HFF-Myc (cell line): ENCODE measurements around the gene LIM2.
"Not testable (repeated sequence)": the region's sequence is repeated elsewhere in the genome, so short reads cannot be mapped to it uniquely, and the experiment has no call there.

ENCODE experiments used
- DNase-seq: peaks from one replicate; pipeline ENCODE4 v3.0.0-alpha.2; 2011; ENCODE audit warnings: low read depth; ENCODE audit errors: extremely low read depth
- H3K4me3 ChIP-seq: replicated peaks from 2 replicates; pipeline ENCODE4 v1.5.1; 2011; ENCODE audit warnings: low read depth, mild to moderate bottlenecking, control low read depth, low read length
- TF ChIP-seq, protein P1 (sequence below): IDR thresholded peaks from 2 replicates; pipeline ENCODE4 v1.5.1; 2012; ENCODE audit warnings: mild to moderate bottlenecking, low read depth, low read length, control low read depth; ENCODE audit errors: missing control alignments

LIM2 gene

DNA sequence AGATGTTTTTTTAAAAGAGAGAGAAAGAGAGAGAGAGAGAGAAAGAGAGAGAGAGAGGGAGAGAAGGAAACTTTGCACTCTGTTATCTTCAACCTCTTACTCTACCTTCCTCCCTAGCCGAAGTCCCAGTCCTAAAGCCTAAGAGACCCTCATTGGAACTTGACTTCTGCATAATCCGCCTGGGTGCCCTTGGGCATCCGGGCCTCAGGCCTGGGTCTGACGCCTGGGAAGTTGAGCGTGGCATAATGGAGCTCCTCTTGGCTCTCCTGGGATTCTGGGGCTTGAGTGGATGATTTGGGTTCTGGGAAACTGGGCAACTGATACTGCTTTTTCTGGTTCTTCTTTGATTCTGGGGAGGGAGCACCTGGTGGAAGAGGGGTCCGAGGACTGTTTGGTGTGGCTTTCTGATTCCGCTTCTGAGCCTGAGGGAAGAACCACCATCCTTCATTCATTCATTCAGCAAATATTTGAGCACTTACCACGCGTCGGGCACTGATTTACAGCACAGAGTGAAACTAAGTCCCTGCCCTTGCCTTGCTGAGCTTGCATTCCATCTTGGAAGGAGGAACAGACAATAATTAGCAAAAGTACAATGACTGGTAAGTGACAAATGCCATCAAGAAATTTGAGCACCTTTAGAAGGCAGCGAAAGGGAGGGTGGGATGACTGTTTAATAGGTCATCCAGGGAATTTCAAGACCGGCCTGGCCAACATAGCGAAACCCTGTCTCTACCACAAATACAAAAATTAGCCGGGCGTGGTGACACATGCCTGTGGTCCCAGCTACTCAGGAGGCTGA, 23.4 kb upstream of the LIM2 start:
- TF ChIP-seq, protein P1, sequence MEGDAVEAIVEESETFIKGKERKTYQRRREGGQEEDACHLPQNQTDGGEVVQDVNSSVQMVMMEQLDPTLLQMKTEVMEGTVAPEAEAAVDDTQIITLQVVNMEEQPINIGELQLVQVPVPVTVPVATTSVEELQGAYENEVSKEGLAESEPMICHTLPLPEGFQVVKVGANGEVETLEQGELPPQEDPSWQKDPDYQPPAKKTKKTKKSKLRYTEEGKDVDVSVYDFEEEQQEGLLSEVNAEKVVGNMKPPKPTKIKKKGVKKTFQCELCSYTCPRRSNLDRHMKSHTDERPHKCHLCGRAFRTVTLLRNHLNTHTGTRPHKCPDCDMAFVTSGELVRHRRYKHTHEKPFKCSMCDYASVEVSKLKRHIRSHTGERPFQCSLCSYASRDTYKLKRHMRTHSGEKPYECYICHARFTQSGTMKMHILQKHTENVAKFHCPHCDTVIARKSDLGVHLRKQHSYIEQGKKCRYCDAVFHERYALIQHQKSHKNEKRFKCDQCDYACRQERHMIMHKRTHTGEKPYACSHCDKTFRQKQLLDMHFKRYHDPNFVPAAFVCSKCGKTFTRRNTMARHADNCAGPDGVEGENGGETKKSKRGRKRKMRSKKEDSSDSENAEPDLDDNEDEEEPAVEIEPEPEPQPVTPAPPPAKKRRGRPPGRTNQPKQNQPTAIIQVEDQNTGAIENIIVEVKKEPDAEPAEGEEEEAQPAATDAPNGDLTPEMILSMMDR = no peak
- no peak for DNase-seq
- H3K4me3 ChIP-seq = no peak overlapping the region

DNA sequence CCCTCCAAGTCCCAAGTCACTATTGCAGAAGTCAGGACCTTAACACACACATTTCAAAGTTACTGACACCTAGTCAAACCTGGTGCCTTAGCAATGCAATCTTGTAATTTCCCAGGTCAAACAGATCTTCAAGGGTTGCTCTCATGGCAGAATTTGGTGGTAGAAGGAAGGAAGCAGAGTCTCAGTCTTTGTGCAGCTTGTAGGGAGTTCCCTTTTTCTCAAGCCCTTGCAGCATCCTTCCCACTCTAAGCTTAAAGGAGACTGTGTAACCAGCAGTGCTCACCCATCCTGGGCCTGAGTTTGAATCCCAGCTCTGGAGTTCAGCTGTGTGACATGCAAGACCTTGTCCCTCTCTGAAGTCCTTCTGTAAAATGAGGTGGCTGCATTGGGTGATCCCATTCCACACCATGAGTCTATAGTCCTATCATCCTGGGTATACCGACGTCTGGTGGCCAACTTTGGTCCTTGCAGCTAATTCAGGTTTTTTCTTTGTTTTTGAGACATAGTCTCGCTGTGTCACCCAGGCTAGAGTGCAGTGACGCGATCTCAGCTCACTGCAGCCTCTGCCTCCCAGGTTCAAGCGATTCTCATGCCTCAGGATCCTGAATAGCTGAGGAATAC, 19.8 kb upstream of the LIM2 start:
- H3K4me3 ChIP-seq = no peak overlapping the region
- TF ChIP-seq, protein P1 = peak; percentile 23
- no peak for DNase-seq

DNA sequence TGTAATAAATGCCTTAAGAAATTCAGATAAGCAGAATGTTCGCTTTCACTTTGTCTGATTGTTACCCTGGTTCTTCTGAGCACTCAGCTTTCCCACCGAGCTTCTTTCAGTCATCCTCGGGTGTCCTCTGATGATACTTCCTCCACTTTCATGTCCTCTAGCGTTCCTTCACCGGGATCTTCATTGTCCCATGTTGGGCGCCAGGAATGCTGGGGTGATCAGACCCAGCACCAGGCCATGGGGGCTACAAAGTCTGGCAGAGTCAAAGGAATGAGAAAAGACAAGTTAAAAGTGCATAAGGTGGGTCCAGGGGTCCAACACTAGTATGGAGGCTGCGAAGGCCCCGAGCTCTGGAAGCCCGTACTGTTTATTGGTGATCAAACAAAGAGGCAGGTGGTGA, 14.3 kb upstream of the LIM2 start:
- no peak for DNase-seq
- H3K4me3 ChIP-seq = no peak overlapping the region
- TF ChIP-seq, protein P1 = no peak

DNA sequence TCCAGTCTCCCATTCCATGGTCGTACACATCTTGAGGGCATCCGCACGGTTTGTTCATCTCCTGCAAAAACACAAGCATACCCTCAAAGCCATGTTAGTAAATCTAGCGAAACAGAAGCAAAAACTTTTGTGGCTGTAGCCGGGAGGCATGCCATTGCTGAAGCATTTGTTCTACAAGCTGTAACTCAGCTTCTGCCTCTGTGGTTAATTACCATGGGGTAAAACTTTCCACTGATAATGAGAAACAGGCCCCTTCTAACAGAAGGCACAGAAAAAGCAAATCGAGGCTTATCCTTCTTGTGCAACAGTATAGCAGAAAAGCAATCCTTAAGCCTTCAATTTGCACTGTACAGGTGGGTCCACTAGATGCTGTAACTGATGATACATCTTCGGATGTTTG, 12.2 kb upstream of the LIM2 start:
- H3K4me3 ChIP-seq, DNase-seq: not testable (repeated sequence)

DNA sequence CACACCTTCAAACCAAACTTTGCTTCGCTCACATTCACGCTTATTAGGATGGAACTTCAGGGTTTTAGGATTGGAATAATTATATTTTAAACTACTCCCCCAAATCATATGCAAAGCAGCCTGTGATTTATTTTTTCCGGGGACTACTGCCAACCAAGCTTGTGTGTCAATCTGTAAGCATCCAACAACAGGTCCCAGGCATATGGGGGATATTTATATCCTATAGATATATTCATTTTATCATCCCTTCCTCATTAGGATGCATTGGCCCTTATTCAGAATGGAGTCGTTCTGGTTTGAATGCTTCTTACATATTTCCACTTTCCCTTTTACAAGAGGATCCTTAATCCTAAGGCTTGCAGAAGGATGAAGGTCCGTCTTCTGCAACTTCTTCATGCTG, 11.5 kb upstream of the LIM2 start:
- DNase-seq = no peak
- no peak overlapping the region for H3K4me3 ChIP-seq
- TF ChIP-seq, protein P1 = no peak

DNA sequence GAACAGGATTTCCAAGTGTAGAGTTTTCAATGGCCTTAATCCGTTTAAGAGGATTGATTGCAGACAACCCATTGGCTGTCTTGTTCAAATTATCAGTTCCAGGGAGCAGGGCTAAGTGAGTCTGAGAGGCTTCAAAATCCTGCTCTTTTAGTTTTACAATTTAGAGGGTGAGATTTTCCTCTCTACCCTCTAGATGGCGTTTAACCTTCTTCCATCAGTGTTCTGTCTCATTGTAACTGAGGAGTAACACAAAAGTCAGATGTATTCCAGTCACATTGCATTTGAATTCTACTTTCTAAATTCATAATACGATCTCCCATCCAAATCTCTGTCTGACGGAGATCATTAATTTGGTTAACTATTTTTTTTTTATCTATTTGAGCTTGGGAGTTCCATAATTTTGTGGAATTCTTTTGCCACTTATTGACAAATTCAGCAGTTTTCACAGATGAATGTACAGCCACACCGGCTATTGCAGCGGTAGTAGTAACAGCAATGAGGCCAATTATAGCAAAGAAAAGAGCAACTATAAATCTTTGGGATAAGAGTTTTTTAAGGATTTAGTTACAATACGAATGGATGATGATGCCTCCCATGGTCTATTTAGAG, 10.4 kb upstream of the LIM2 start:
- DNase-seq = no peak
- no peak overlapping the region for H3K4me3 ChIP-seq
- TF ChIP-seq, protein P1 = peak; percentile 39

DNA sequence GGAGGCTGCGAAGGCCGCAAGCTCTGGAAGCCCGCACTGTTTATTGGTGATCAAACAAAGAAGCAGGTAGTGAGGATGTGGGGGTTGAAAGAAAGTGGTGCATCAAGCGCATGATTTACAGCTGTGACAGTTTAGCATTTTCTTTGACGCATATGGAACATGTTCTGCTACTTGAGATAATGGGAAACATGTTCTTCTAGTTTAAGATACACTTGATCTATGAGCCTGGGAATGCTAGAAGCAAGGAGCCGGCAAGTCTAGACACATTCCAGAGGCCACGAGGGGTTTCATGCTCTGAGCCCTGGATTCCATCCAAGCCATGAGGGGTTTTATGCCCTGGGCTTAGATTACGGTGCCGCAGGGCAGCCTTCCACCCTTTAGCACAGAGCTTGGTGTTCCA, 9.7 kb upstream of the LIM2 start:
- not testable (repeated sequence) for DNase-seq, H3K4me3 ChIP-seq
